Prostate gland (tissue), 2 donors: ENCODE data around the gene ATP9A. TPM values are rescaled to one million over a fixed set of nuclear protein-coding genes. Genes with fewer than 3 reads are reported as not detected.

Source experiments
- DNase-seq: peaks from one replicate; pipeline ENCODE4 v3.0.0-alpha.2; 2019; ENCODE audit warnings: low spot score
- H3K27ac ChIP-seq, 2 donors: fragments of 200-600 bp; sonication (generic); 2 replicates each; pipeline ENCODE4 v1.5.1; 2017 to 2019
- H3K27me3 ChIP-seq: fragments of 200-600 bp; sonication (generic); replicated peaks from 2 replicates; pipeline ENCODE4 v1.5.1; 2019; ENCODE audit not compliant: insufficient read depth
- H3K36me3 ChIP-seq, 2 donors: fragments of 200-600 bp; sonication (generic); 1 replicate in 1 of 2; 2 replicates in 1 of 2; pipeline versions ENCODE4 v1.5.1 to v1.8.1; 2017 to 2019
- H3K4me1 ChIP-seq: fragments of 200-600 bp; sonication (generic); replicated peaks from 2 replicates; pipeline ENCODE4 v1.5.1; 2019
- H3K4me3 ChIP-seq, 2 donors: fragments of 200-600 bp; sonication (generic); 2 replicates each; pipeline ENCODE4 v1.5.1; 2017 to 2019
- H3K9me3 ChIP-seq: fragments of 200-600 bp; sonication (generic); 2 replicates; pipeline ENCODE4 v1.5.1; 2017
- CTCF ChIP-seq, 4 experiments: fragments of 200-600 bp in 2 of 4; fragments of 450-650 bp in 2 of 4; sonication (generic) in 2 of 4; IDR thresholded peaks; 1 replicate in 3 of 4; 2 replicates in 1 of 4; pipeline ENCODE4 v1.5.1; 2016 to 2019; ENCODE audit warnings: antibody characterized with exemption in 4 of 4, mild to moderate bottlenecking in 2 of 4, moderate library complexity in 2 of 4
- POLR2A ChIP-seq: fragments of 450-650 bp; IDR thresholded peaks from one replicate; pipeline ENCODE4 v1.6.1; 2016; ENCODE audit warnings: antibody characterized with exemption, mild to moderate bottlenecking
- POLR2AphosphoS5 ChIP-seq: sonication (generic); formaldehyde crosslinking; IDR thresholded peaks from one replicate; pipeline ENCODE4 v1.6.1; 2017; ENCODE audit warnings: antibody characterized with exemption
- WGBS: methylation state at CpG from one replicate; pipeline ENCODE4 v1.1.5; 2018; 5-methylcytosine and 5-hydroxymethylcytosine counted together
- intact Hi-C: fragments of 100-400 bp; cut with DNase I; formaldehyde crosslinking; loops from one replicate; pipeline ENCODE4 v1.14.2; 2022
- total RNA-seq, 2 donors: library from RNA; depleted of rRNA; stranded (reverse); fragments of >200 nt; gene quantifications; one replicate each; pipeline ENCODE4 v1.1.0, GENCODE V29; 2016

Gene ATP9A
- total RNA-seq, 2 donors from 2014 or later, result 35.1 to 118 TPM

GRCh38 chr20:51643390-51643789 is 124.8 kb downstream of the ATP9A start:
- TF ChIP-seq POLR2AphosphoS5 (no peak), POLR2A (no peak), CTCF (IDR thresholded peaks at IDR 0.05) (no peak)

GRCh38 chr20:51641866-51642265 is 126.3 kb downstream of the ATP9A start:
- Histone ChIP-seq H3K27ac (no peak overlapping the region), H3K4me1 (no peaks in the 10 kb centered on the region), H3K4me3 (no peak overlapping the region), H3K9me3 (no peaks in the 10 kb centered on the region), H3K27me3 (no peaks in the 10 kb centered on the region), H3K36me3 (no peaks in the 10 kb centered on the region)
- no peak for DNase-seq
- TF ChIP-seq CTCF (IDR thresholded peaks at IDR 0.05) (no peak), POLR2A (no peak), POLR2AphosphoS5 (no peak)
- intact Hi-C loops, result no loop called here
- 95% methylated on average over 4 of the region's 4 CpGs for WGBS

More at GRCh38 chr20:51643390-51643789, 124.8 kb downstream of the ATP9A start:
- WGBS, result 50% methylated on average over 2 of the region's 2 CpGs
- no peak for DNase-seq
- H3K27me3 ChIP-seq, result no peaks in the 10 kb centered on the region
- H3K9me3 ChIP-seq, result no peaks in the 10 kb centered on the region
- intact Hi-C loops, result no loop called here
- H3K27ac ChIP-seq, result no peak overlapping the region
- H3K4me1 ChIP-seq, result no peaks in the 10 kb centered on the region
- no peak overlapping the region for H3K4me3 ChIP-seq
- H3K36me3 ChIP-seq, result no peaks in the 10 kb centered on the region

- intact Hi-C loops, result no loop called here
- H3K27ac ChIP-seq, result no peak overlapping the region
- 64% methylated on average over 3 of the region's 3 CpGs for WGBS
These were observed 127.4 kb downstream of the ATP9A start for GRCh38 chr20:51640743-51641142.

GRCh38 chr20:51639206-51639832 is 128.9 kb downstream of the ATP9A start:
- TF ChIP-seq CTCF (IDR thresholded peaks at IDR 0.05) (peak; percentile 66 to 86 (median 74)), POLR2A (no peak)
- no peaks in the 10 kb centered on the region for H3K27me3 ChIP-seq
- 32% methylated on average over 12 of the region's 12 CpGs for WGBS
- no peaks in the 10 kb centered on the region for H3K36me3 ChIP-seq
- peak; percentile 69 for DNase-seq
- no peak overlapping the region for H3K27ac ChIP-seq
- H3K4me1 ChIP-seq, result no peaks in the 10 kb centered on the region
- intact Hi-C loops, result loop anchor here (5.0 to 10.0 kb wide), 2 partner anchors 443 to 515 kb away; no protein-coding TSS in a partner anchor
- no peaks in the 10 kb centered on the region for H3K9me3 ChIP-seq
- no peak overlapping the region for H3K4me3 ChIP-seq

More at GRCh38 chr20:51640743-51641142, 127.4 kb downstream of the ATP9A start:
- TF ChIP-seq POLR2AphosphoS5 (no peak), POLR2A (no peak)
- DNase-seq, result no peak
- no peaks in the 10 kb centered on the region for H3K9me3 ChIP-seq
- H3K36me3 ChIP-seq, result no peaks in the 10 kb centered on the region
- H3K4me3 ChIP-seq, result no peak overlapping the region
- H3K4me1 ChIP-seq, result no peaks in the 10 kb centered on the region
- H3K27me3 ChIP-seq, result no peaks in the 10 kb centered on the region

GRCh38 chr20:51637241-51637640 is 130.9 kb downstream of the ATP9A start:
- 85% methylated on average over 8 of the region's 8 CpGs for WGBS
- Histone ChIP-seq H3K4me3 (no peak overlapping the region), H3K27ac (no peak overlapping the region), H3K9me3 (no peaks in the 10 kb centered on the region), H3K4me1 (no peaks in the 10 kb centered on the region), H3K27me3 (no peaks in the 10 kb centered on the region), H3K36me3 (no peaks in the 10 kb centered on the region)
- TF ChIP-seq CTCF (IDR thresholded peaks at IDR 0.05) (no peak), POLR2A (no peak), POLR2AphosphoS5 (no peak)
- DNase-seq, result no peak
- intact Hi-C loops, result loop anchor here (5.0 to 10.0 kb wide), 2 partner anchors 445 to 518 kb away; no protein-coding TSS in a partner anchor
